Esophagus squamous epithelium (tissue), 4 donors: ENCODE data around the gene SPR.

Experiments used
- POLR2A ChIP-seq, 4 donors: fragments of 450-650 bp; IDR thresholded peaks; one replicate each; pipeline ENCODE4 v1.6.1; 2017; ENCODE audit warnings: antibody characterized with exemption in 4 of 4, mild to moderate bottlenecking in 4 of 4, moderate library complexity in 3 of 4
- TF ChIP-seq, protein P1 (sequence below), 6 experiments: fragments of 450-650 bp in 4 of 6; fragments of 200-600 bp in 2 of 6; sonication (generic) in 2 of 6; IDR thresholded peaks; one replicate each; pipeline ENCODE4 v1.5.1; 2016 to 2019; ENCODE audit warnings: antibody characterized with exemption in 6 of 6, mild to moderate bottlenecking in 4 of 6, moderate library complexity in 4 of 6

DNA sequence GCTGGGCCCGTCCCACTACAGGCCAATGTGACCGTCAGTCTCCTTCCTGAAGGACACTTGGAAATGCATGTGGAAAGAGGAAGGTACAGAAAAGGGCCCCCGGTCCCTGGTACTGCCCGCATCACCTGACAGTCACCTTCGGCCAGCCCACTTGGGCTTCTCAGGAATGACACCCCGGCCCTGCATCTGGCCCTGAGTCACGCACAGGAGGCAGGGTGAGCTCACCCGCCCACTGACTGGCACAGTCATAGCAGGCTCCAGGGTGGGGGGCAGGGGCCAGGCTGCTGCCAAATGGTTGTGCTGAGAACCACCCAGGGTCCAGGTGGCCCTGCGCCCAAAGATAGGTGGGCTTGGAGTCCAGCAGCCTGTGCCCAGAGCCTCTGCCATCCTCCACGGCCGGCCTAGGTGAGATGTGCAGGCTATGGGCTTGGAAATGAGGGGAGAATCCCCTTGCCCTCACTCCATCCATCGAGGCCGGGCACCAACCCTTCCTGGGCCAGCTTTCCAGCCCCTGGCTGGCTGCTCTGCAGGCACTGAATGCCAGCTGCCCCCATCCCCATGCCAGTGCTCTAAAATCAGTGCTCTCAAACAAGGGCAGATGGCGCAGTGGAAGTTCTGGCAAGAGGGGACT lies 44.2 kb downstream of the SPR start:
- TF ChIP-seq POLR2A (IDR thresholded peaks at IDR 0.05) = no peak
- TF ChIP-seq, protein P1, sequence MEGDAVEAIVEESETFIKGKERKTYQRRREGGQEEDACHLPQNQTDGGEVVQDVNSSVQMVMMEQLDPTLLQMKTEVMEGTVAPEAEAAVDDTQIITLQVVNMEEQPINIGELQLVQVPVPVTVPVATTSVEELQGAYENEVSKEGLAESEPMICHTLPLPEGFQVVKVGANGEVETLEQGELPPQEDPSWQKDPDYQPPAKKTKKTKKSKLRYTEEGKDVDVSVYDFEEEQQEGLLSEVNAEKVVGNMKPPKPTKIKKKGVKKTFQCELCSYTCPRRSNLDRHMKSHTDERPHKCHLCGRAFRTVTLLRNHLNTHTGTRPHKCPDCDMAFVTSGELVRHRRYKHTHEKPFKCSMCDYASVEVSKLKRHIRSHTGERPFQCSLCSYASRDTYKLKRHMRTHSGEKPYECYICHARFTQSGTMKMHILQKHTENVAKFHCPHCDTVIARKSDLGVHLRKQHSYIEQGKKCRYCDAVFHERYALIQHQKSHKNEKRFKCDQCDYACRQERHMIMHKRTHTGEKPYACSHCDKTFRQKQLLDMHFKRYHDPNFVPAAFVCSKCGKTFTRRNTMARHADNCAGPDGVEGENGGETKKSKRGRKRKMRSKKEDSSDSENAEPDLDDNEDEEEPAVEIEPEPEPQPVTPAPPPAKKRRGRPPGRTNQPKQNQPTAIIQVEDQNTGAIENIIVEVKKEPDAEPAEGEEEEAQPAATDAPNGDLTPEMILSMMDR (IDR thresholded peaks at IDR 0.05) = no peak
